Osteocyte (in vitro differentiated cells): ENCODE data around the gene CACHD1. TPM values are rescaled to one million over a fixed set of nuclear protein-coding genes. Genes with fewer than 3 reads are reported as not detected.
"Not testable (repeated sequence)": the region's sequence is repeated elsewhere in the genome, so short reads cannot be mapped to it uniquely, and the experiment has no call there.

Source experiments
- DNase-seq: peaks from one replicate; pipeline ENCODE4 v3.0.0; 2021; ENCODE audit warnings: mixed read lengths; ENCODE audit not compliant: unreplicated experiment; ENCODE audit errors: extremely low spot score
- H3K27ac Mint-ChIP-seq: one replicate; pipeline ENCODE4 v1.8.0; 2021; ENCODE audit warnings: mild to moderate bottlenecking, mixed read lengths; ENCODE audit not compliant: unreplicated experiment
- H3K27me3 Mint-ChIP-seq: one replicate; pipeline ENCODE4 v1.8.0; 2021; ENCODE audit warnings: mixed read lengths; ENCODE audit not compliant: unreplicated experiment
- H3K36me3 Mint-ChIP-seq: one replicate; pipeline ENCODE4 v1.8.0; 2021; ENCODE audit warnings: mixed read lengths; ENCODE audit not compliant: unreplicated experiment
- H3K4me1 Mint-ChIP-seq: one replicate; pipeline ENCODE4 v1.8.0; 2021; ENCODE audit warnings: mixed read lengths; ENCODE audit not compliant: unreplicated experiment
- H3K4me3 Mint-ChIP-seq: one replicate; pipeline ENCODE4 v1.8.0; 2021; ENCODE audit warnings: mild to moderate bottlenecking, moderate library complexity, mixed read lengths; ENCODE audit not compliant: unreplicated experiment
- H3K9me3 Mint-ChIP-seq: one replicate; pipeline ENCODE4 v1.8.0; 2021; ENCODE audit warnings: mixed read lengths; ENCODE audit not compliant: unreplicated experiment
- CTCF ChIP-seq: fragments of 200-600 bp; sonication (generic); IDR thresholded peaks from 2 replicates; pipeline ENCODE4 v1.5.0; 2021; ENCODE audit warnings: antibody characterized with exemption, mild to moderate bottlenecking, moderate library complexity
- total RNA-seq: library from RNA; stranded (reverse); gene quantifications from 2 replicates; pipeline ENCODE4 v1.2.1, GENCODE V29; 2021

The CACHD1 gene
- total RNA-seq, 1 donor from 2014 or later: 5.5 TPM

GRCh38 chr1:64701071-64701470 lies 231.1 kb downstream of the CACHD1 start:
- no peaks in the 10 kb centered on the region for H3K9me3 Mint-ChIP-seq
- no peak overlapping the region for H3K27ac Mint-ChIP-seq
- H3K4me1 Mint-ChIP-seq: peaks cover 14% of the 10 kb centered on the region
- TF ChIP-seq CTCF: no peak
- DNase-seq: no peak
- H3K27me3 Mint-ChIP-seq: peaks cover 17% of the 10 kb centered on the region
- no peak overlapping the region for H3K4me3 Mint-ChIP-seq
- H3K36me3 Mint-ChIP-seq: no peaks in the 10 kb centered on the region

- TF ChIP-seq CTCF: no peak
- H3K4me3 Mint-ChIP-seq: no peak overlapping the region
- no peak for DNase-seq
- peaks cover 17% of the 10 kb centered on the region for H3K27me3 Mint-ChIP-seq
- H3K27ac Mint-ChIP-seq: no peak overlapping the region
- H3K4me1 Mint-ChIP-seq: peaks cover 14% of the 10 kb centered on the region
- H3K36me3 Mint-ChIP-seq: no peaks in the 10 kb centered on the region
- H3K9me3 Mint-ChIP-seq: no peaks in the 10 kb centered on the region
Observed at GRCh38 chr1:64701886-64702285, 232.0 kb downstream of the CACHD1 start.

DNA sequence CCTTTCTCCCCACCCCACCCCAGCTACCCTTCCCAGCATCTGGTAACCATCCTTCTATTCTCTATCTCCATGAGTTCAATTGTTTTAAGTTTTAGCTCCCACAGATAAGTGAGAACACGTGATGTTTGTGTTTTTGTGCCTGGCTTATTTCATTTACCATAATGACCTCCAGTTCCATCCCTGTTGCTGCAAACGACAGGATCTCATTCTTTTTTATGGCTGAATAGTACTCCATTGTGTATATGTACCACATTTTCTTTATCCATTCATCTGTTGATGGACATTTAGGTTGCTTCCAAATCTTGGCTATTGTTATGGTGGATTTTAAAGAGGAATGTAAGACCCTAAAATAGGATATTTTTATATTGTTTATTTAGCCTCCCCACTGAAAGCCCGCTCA lies 232.7 kb downstream of the CACHD1 start:
- not testable (repeated sequence) for DNase-seq, H3K4me3 Mint-ChIP-seq, H3K27ac Mint-ChIP-seq, H3K9me3 Mint-ChIP-seq, H3K36me3 Mint-ChIP-seq
- Mint-ChIP-seq H3K27me3 (peaks cover 17% of the 10 kb centered on the region), H3K4me1 (peaks cover 14% of the 10 kb centered on the region)

DNA sequence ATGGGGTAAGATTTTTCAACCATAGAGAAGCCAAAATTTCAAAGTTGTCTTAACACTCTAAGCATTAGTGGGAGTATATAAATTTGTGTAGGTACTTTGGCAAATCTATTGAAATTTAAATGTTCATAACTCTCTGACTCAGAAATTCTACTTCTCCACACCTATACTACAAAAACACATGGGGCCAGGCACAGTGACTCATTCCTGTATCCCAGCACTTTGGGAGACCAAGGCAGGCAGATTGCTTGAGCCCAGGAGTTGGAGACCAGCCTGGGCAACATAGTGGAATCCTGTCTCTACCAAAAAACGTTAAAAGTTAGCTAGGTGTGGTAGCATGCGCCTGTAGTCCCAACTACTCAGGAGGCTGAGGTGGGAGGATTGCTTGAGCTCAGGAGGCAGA lies 233.7 kb downstream of the CACHD1 start:
- DNase-seq: no peak
- H3K4me1 Mint-ChIP-seq: peaks cover 14% of the 10 kb centered on the region
- no peak overlapping the region for H3K4me3 Mint-ChIP-seq
- peaks cover 19% of the 10 kb centered on the region for H3K27me3 Mint-ChIP-seq
- no peak for TF ChIP-seq CTCF
- no peak overlapping the region for H3K27ac Mint-ChIP-seq
- no peaks in the 10 kb centered on the region for H3K36me3 Mint-ChIP-seq
- no peaks in the 10 kb centered on the region for H3K9me3 Mint-ChIP-seq

GRCh38 chr1:64705591-64705990 lies 235.7 kb downstream of the CACHD1 start:
- no peak for TF ChIP-seq CTCF
- H3K27me3 Mint-ChIP-seq: peaks cover 21% of the 10 kb centered on the region
- H3K27ac Mint-ChIP-seq: no peak overlapping the region
- H3K9me3 Mint-ChIP-seq: no peaks in the 10 kb centered on the region
- peaks cover 5% of the 10 kb centered on the region for H3K4me1 Mint-ChIP-seq
- no peak overlapping the region for H3K4me3 Mint-ChIP-seq
- DNase-seq: no peak
- H3K36me3 Mint-ChIP-seq: no peaks in the 10 kb centered on the region

DNA sequence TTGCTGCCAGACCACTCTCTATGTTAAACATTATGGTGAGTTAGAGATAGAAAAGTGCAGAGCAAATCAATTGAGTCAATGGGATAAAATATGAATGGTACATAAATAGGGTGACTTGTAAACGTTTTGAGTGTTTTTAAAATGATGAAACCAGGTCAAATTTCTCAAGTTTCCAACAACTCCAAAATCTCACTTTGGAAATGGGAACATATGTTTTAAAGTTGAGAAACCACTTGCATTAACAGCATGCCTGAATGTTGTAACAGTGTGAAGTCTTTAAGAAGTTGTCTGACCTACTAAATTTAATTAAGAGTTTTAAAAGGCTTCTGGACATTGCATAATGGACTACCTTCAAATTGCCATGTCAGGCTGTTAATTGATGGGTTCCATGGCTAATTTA lies 241.3 kb downstream of the CACHD1 start:
- no peak for TF ChIP-seq CTCF
- no peak for DNase-seq
- Mint-ChIP-seq H3K4me1 (no peaks in the 10 kb centered on the region), H3K4me3 (no peak overlapping the region), H3K27ac (no peak overlapping the region), H3K27me3 (peaks cover 37% of the 10 kb centered on the region), H3K36me3 (no peaks in the 10 kb centered on the region), H3K9me3 (no peaks in the 10 kb centered on the region)
